K562 (cell line): ENCODE measurements around the gene ZNF668. TPM values are rescaled to one million over a fixed set of nuclear protein-coding genes. Genes with fewer than 3 reads are reported as not detected.

Experiments
- CBFA2T3 ChIP-seq: fragments of 450-650 bp; IDR thresholded peaks from 2 replicates; pipeline ENCODE4 v1.6.1; 2017
- CBX2 ChIP-seq: fragments of 200-600 bp; sonication (generic); IDR thresholded peaks from one replicate; pipeline ENCODE4 v1.6.1; 2012; ENCODE audit warnings: mild to moderate bottlenecking, low read length, inconsistent platforms; ENCODE audit not compliant: insufficient read depth, poor library complexity, severe bottlenecking
- GATAD2A ChIP-seq: fragments of 450-650 bp; IDR thresholded peaks from 2 replicates; pipeline ENCODE4 v1.6.1; 2017
- ILK ChIP-seq: fragments of 450-650 bp; IDR thresholded peaks from 2 replicates; pipeline ENCODE4 v1.6.1; 2016; ENCODE audit warnings: missing genetic modification characterization, low read depth, mild to moderate bottlenecking, missing compliant biosample characterization, moderate library complexity, borderline replicate concordance
- RBM15 ChIP-seq: fragments of 200-400 bp; formaldehyde crosslinking; IDR thresholded peaks from 2 replicates; pipeline ENCODE4 v1.6.1; 2018; ENCODE audit warnings: mild to moderate bottlenecking, low read length, moderate library complexity; ENCODE audit not compliant: insufficient read depth
- RBM22 ChIP-seq: fragments of 200-400 bp; formaldehyde crosslinking; IDR thresholded peaks from 2 replicates; pipeline ENCODE4 v1.6.1; 2018; ENCODE audit warnings: low read length, low read depth; ENCODE audit not compliant: poor library complexity, severe bottlenecking
- TCF15 ChIP-seq: fragments of 250-450 bp; sonication (Bioruptor Pico); IDR thresholded peaks from 2 replicates; pipeline ENCODE4 v1.8.0; 2022; ENCODE audit warnings: moderate library complexity, mild to moderate bottlenecking, inconsistent platforms
- TEAD2 ChIP-seq: fragments of 450-650 bp; IDR thresholded peaks from 2 replicates; pipeline ENCODE4 v1.6.1; 2016; ENCODE audit warnings: missing genetic modification characterization, control low read depth, missing compliant biosample characterization
- U2AF1 ChIP-seq: fragments of 200-400 bp; formaldehyde crosslinking; optimal IDR thresholded peaks from 2 replicates; pipeline ENCODE3; 2017; ENCODE audit warnings: mild to moderate bottlenecking, low read depth, low read length, moderate library complexity
- ZBTB40 ChIP-seq, 2 experiments: fragments of 450-650 bp in 1 of 2; sonication (generic) in 1 of 2; formaldehyde crosslinking in 1 of 2; IDR thresholded peaks; 2 replicates each; pipeline versions ENCODE4 v1.7.1 to v1.9.0; 2016 to 2022; ENCODE audit warnings: inconsistent platforms in 1 of 2, mild to moderate bottlenecking in 1 of 2, missing genetic modification reagents in 1 of 2
- ZNF146 ChIP-seq: IDR thresholded peaks from one replicate; pipeline ENCODE4 v1.6.1; 2018; ENCODE audit warnings: missing compliant biosample characterization; ENCODE audit not compliant: unreplicated experiment
- polyA plus RNA-seq, 8 experiments: library from polyadenylated mRNA; depleted of rRNA in 4 of 8; stranded (reverse) in 5 of 8; unstranded in 3 of 8; fragments of >200 nt; fragmentation: Nextera tagmentation in 2 of 8; fragmentation: Illumina TruSeq in 1 of 8; extraction: Ambion mirVana in 2 of 8; extraction: Trizol in 1 of 8; gene quantifications; 2 replicates each; pipeline versions ENCODE4 v1.2.1 to v1.2.3, GENCODE V29; 2011 to 2014; ENCODE audit warnings: inconsistent platforms in 1 of 8, missing spikeins in 1 of 8
- total RNA-seq, 7 experiments: library from RNA; depleted of rRNA in 6 of 7; stranded (reverse); fragments of >200 nt in 6 of 7; fragmentation: Illumina TruSeq in 2 of 7; extraction: Trizol in 2 of 7; gene quantifications; 2 replicates each; pipeline versions ENCODE4 v1.2.1 to v1.2.3, GENCODE V29; 2011 to 2021; ENCODE audit warnings: low replicate concordance in 1 of 7
- TF ChIP-seq, protein P1 (sequence below): fragments of 250-450 bp; sonication (Bioruptor Pico); IDR thresholded peaks from 2 replicates; pipeline ENCODE4 v1.5.0; 2020; ENCODE audit warnings: mild to moderate bottlenecking

The ZNF668 gene
- total and polyA plus RNA-seq, 9 of the 15 experiments (the other 6 are each of a cell fraction or from before 2014, with no cell fraction given): 0.04 to 15.3 (median 3.8) TPM; not detected in 1

GRCh38 chr16:31108035-31108793 is 34.2 kb upstream of the ZNF668 start, which contains the start of gene BCKDK (continued):
- peak; percentile 21; the same call in 1 of the 2 replicates for TF ChIP-seq ZBTB40 (IDR thresholded peaks at IDR 0.05)
- no peak for TF ChIP-seq ZBTB40 (CRISPR knock-in tag; IDR thresholded peaks at IDR 0.05)
- no peak for TF ChIP-seq TCF15
- TF ChIP-seq RBM22: no peak
- TF ChIP-seq U2AF1: no peak
- TF ChIP-seq ZNF146: no peak
- TF ChIP-seq GATAD2A: no peak
- TF ChIP-seq, protein P1, sequence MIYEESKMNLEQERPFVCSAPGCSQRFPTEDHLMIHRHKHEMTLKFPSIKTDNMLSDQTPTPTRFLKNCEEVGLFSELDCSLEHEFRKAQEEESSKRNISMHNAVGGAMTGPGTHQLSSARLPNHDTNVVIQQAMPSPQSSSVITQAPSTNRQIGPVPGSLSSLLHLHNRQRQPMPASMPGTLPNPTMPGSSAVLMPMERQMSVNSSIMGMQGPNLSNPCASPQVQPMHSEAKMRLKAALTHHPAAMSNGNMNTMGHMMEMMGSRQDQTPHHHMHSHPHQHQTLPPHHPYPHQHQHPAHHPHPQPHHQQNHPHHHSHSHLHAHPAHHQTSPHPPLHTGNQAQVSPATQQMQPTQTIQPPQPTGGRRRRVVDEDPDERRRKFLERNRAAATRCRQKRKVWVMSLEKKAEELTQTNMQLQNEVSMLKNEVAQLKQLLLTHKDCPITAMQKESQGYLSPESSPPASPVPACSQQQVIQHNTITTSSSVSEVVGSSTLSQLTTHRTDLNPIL (CRISPR knock-in tag): no peak
- TF ChIP-seq RBM15: no peak
- no peak for TF ChIP-seq ILK (tag)
- no peak for TF ChIP-seq CBFA2T3
- TF ChIP-seq TEAD2 (tag): no peak
- TF ChIP-seq CBX2: no peak
